Transverse colon (tissue), 4 donors: ENCODE results near the gene ERVMER34-1. TPM values are rescaled to one million over a fixed set of nuclear protein-coding genes. Genes with fewer than 3 reads are reported as not detected.

Experiments used
- DNase-seq: peaks from one replicate; pipeline ENCODE4 v3.0.0-alpha.2; 2019
- H3K27ac ChIP-seq, 4 donors: fragments of 200-600 bp; sonication (generic); 2 replicates each; pipeline ENCODE4 v1.5.1; 2016 to 2018; ENCODE audit warnings: inconsistent platforms in 4 of 4
- H3K27me3 ChIP-seq: fragments of 200-600 bp; sonication (generic); 2 replicates; pipeline ENCODE4 v1.5.1; 2017; ENCODE audit warnings: inconsistent platforms
- H3K36me3 ChIP-seq, 4 donors: fragments of 200-600 bp; sonication (generic); 2 replicates each; pipeline ENCODE4 v1.5.1; 2017 to 2019; ENCODE audit warnings: inconsistent platforms in 4 of 4
- H3K4me1 ChIP-seq, 4 donors: fragments of 200-600 bp; sonication (generic); 2 replicates each; pipeline ENCODE4 v1.5.1; 2017 to 2020; ENCODE audit warnings: inconsistent platforms in 4 of 4
- H3K4me3 ChIP-seq, 4 donors: fragments of 200-600 bp; sonication (generic); 1 replicate in 1 of 4; 2 replicates in 3 of 4; pipeline versions ENCODE4 v1.5.1 to v1.6.1; 2017 to 2019; ENCODE audit warnings: inconsistent platforms in 4 of 4
- H3K9me3 ChIP-seq, 2 donors: fragments of 200-600 bp; sonication (generic); 2 replicates each; pipeline ENCODE4 v1.5.1; 2017 to 2019; ENCODE audit warnings: inconsistent platforms in 2 of 2
- CTCF ChIP-seq, 5 experiments: fragments of 200-600 bp in 3 of 5; fragments of 450-650 bp in 2 of 5; sonication (generic) in 3 of 5; IDR thresholded peaks; 1 replicate in 2 of 5; 2 replicates in 3 of 5; pipeline ENCODE4 v1.5.1; 2016 to 2017; ENCODE audit warnings: antibody characterized with exemption in 5 of 5, inconsistent platforms in 3 of 5, mild to moderate bottlenecking in 2 of 5, moderate library complexity in 1 of 5
- EP300 ChIP-seq: sonication (generic); formaldehyde crosslinking; IDR thresholded peaks from one replicate; pipeline ENCODE4 v1.6.1; 2017; ENCODE audit warnings: antibody characterized with exemption, low read depth
- POLR2A ChIP-seq: fragments of 450-650 bp; IDR thresholded peaks from one replicate; pipeline ENCODE4 v1.6.1; 2016; ENCODE audit warnings: antibody characterized with exemption, mild to moderate bottlenecking, moderate library complexity
- POLR2AphosphoS5 ChIP-seq, 3 donors: sonication (generic); formaldehyde crosslinking; IDR thresholded peaks; one replicate each; pipeline ENCODE4 v1.6.1; 2016; ENCODE audit warnings: antibody characterized with exemption in 3 of 3
- WGBS, 2 donors: methylation state at CpG; one replicate each; pipeline ENCODE4 v1.1.5; 2018; ENCODE audit warnings: low coverage in 1 of 2; 5-methylcytosine and 5-hydroxymethylcytosine counted together
- in situ Hi-C, 4 donors: fragments of 200-750 bp; cut with MboI; loops; one replicate each; pipeline versions ENCODE4 v1.15.0 to v1.15.1; 2017; ENCODE audit warnings: low sequenced_read_pairs in 3 of 4, low pct_ligation_motif_present in 1 of 4, low pct_unique_long_range_greater_than_20kb in 1 of 4
- intact Hi-C: fragments of 100-400 bp; cut with DNase I; formaldehyde crosslinking; loops from one replicate; pipeline ENCODE4 v1.15.1; 2023; ENCODE audit warnings: low total_unique reads
- total RNA-seq, 4 donors: library from RNA; depleted of rRNA; stranded (reverse); fragments of >200 nt; gene quantifications; one replicate each; pipeline ENCODE4 v1.1.0, GENCODE V29; 2016

The ERVMER34-1 gene
- total RNA-seq, 4 donors from 2014 or later = 0.20 to 0.32 (median 0.27) TPM; not detected in 1

- Histone ChIP-seq H3K4me1 (peaks cover 16 to 31% (median 20%) of the 10 kb centered on the region in 4 donors), H3K36me3 (peaks cover 0 to 10% (median 3%) of the 10 kb centered on the region in 4 donors), H3K4me3 (peak overlapping the region; percentile 65 to 96 (median 86)), H3K27me3 (no peaks in the 10 kb centered on the region), H3K27ac (peak overlapping the region; percentile 95 to 97 (median 96)), H3K9me3 (no peaks in the 10 kb centered on the region)
- 0% methylated on average over 65 of the region's 87 CpGs; no CpG with 5 or more reads in 1 of the 2 donors for WGBS, 2 donors
- DNase-seq = peak; percentile 99
- intact Hi-C loops (no loop called here), in situ Hi-C loops (loop anchor here in 1 of 4 donors (25.0 kb wide), 1 partner anchor 650 kb away; the partner anchor contains the start of gene SCFD2)
- peak; percentile 97 for TF ChIP-seq POLR2A
- no peak for TF ChIP-seq CTCF (IDR thresholded peaks at IDR 0.05)
- peak; percentile 95 to 99 (median 98) for TF ChIP-seq POLR2AphosphoS5 (IDR thresholded peaks at IDR 0.05)
- no peak for TF ChIP-seq EP300
Observed at GRCh38 chr4:52712251-52713130, 38.7 kb downstream of the ERVMER34-1 start.

- Histone ChIP-seq H3K36me3 (peaks cover 0 to 10% (median 3%) of the 10 kb centered on the region in 4 donors), H3K27ac (peak overlapping the region; percentile 66 to 97 (median 96)), H3K9me3 (no peaks in the 10 kb centered on the region), H3K4me3 (peak overlapping the region in 2 of 4 donors; percentile 82 to 90), H3K27me3 (no peaks in the 10 kb centered on the region), H3K4me1 (peaks cover 16 to 31% (median 20%) of the 10 kb centered on the region in 4 donors)
- TF ChIP-seq EP300 = no peak
- TF ChIP-seq CTCF (IDR thresholded peaks at IDR 0.05) = no peak
- intact Hi-C loops (no loop called here), in situ Hi-C loops (loop anchor here in 1 of 4 donors (25.0 kb wide), 1 partner anchor 650 kb away; the partner anchor contains the start of gene SCFD2)
- no peak for DNase-seq
- 0 to 19% methylated on average over 1 to 15 of the region's 15 CpGs for WGBS, 2 donors
Observed at GRCh38 chr4:52711834-52712250, 39.4 kb downstream of the ERVMER34-1 start.

GRCh38 chr4:52711272-52711671 lies 40.0 kb downstream of the ERVMER34-1 start:
- Histone ChIP-seq H3K36me3 (peaks cover 0 to 10% (median 3%) of the 10 kb centered on the region in 4 donors), H3K9me3 (no peaks in the 10 kb centered on the region), H3K27ac (peak overlapping the region in 2 of 4 donors; percentile 66 to 96), H3K4me1 (peaks cover 16 to 31% (median 20%) of the 10 kb centered on the region in 4 donors), H3K27me3 (no peaks in the 10 kb centered on the region), H3K4me3 (no peak overlapping the region)
- intact Hi-C loops (no loop called here), in situ Hi-C loops (loop anchor here in 1 of 4 donors (25.0 kb wide), 1 partner anchor 651 kb away; the partner anchor contains the start of gene SCFD2)
- peak; percentile 18 for DNase-seq
- TF ChIP-seq POLR2AphosphoS5 (IDR thresholded peaks at IDR 0.05) (no peak), POLR2A (no peak), CTCF (IDR thresholded peaks at IDR 0.05) (no peak), EP300 (no peak)
- WGBS, 2 donors = 19 to 50% methylated on average over 1 of the region's 1 CpG

- Histone ChIP-seq H3K4me3 (no peak overlapping the region), H3K4me1 (peaks cover 9 to 22% (median 11%) of the 10 kb centered on the region in 4 donors), H3K9me3 (no peaks in the 10 kb centered on the region), H3K27ac (no peak overlapping the region), H3K27me3 (no peaks in the 10 kb centered on the region), H3K36me3 (no peaks in the 10 kb centered on the region)
- DNase-seq = no peak
- intact Hi-C loops = no loop called here
- in situ Hi-C loops = loop anchor here in 1 of 4 donors (25.0 kb wide), 1 partner anchor 653 kb away; the partner anchor contains the start of gene SCFD2
- TF ChIP-seq POLR2AphosphoS5 (IDR thresholded peaks at IDR 0.05) (no peak), CTCF (IDR thresholded peaks at IDR 0.05) (no peak), POLR2A (no peak), EP300 (no peak)
Observed at GRCh38 chr4:52709155-52709554, 42.1 kb downstream of the ERVMER34-1 start.
